Measurements from ENCODE around the gene PCBP3.

Gene PCBP3

GRCh38 chr21:45818276-45818903 is 174.9 kb downstream of the PCBP3 start:
- no peak for DNase-seq

- no peak for DNase-seq
Measured at GRCh38 chr21:45818904-45819285, 175.4 kb downstream of the PCBP3 start.

GRCh38 chr21:45819478-45820170 is 176.1 kb downstream of the PCBP3 start:
- no peak for DNase-seq

GRCh38 chr21:45820171-45821091 is 176.9 kb downstream of the PCBP3 start:
- DNase-seq = peak; percentile 57

- DNase-seq = no peak
Measured at GRCh38 chr21:45821315-45821962, 177.9 kb downstream of the PCBP3 start.

- no peak for DNase-seq
Measured at GRCh38 chr21:45821998-45822397, 178.5 kb downstream of the PCBP3 start.

GRCh38 chr21:45822429-45823099 is 179.0 kb downstream of the PCBP3 start:
- DNase-seq = no peak

- no peak for DNase-seq
Measured at GRCh38 chr21:45823100-45823681, 179.7 kb downstream of the PCBP3 start.

- no peak for DNase-seq
Measured at GRCh38 chr21:45824546-45825215, 181.2 kb downstream of the PCBP3 start.

GRCh38 chr21:45825219-45825618 is 181.7 kb downstream of the PCBP3 start:
- no peak for DNase-seq

GRCh38 chr21:45826676-45827301 is 183.3 kb downstream of the PCBP3 start:
- no peak for DNase-seq

GRCh38 chr21:45827302-45827692 is 183.8 kb downstream of the PCBP3 start:
- no peak for DNase-seq

GRCh38 chr21:45827881-45828579 is 184.5 kb downstream of the PCBP3 start:
- no peak for DNase-seq

- DNase-seq = no peak
Measured at GRCh38 chr21:45828580-45829570, 185.3 kb downstream of the PCBP3 start.

GRCh38 chr21:45829668-45830067 is 186.1 kb downstream of the PCBP3 start:
- no peak for DNase-seq

GRCh38 chr21:45830221-45830640 is 186.7 kb downstream of the PCBP3 start:
- no peak for DNase-seq

GRCh38 chr21:45830720-45831366 is 187.3 kb downstream of the PCBP3 start:
- no peak for DNase-seq

- DNase-seq = no peak
Measured at GRCh38 chr21:45831991-45832740, 188.6 kb downstream of the PCBP3 start.
